Endothelial cell of hepatic sinusoid (primary cell): ENCODE data around the gene ARMC3.
"Not testable (repeated sequence)": the region's sequence is repeated elsewhere in the genome, so short reads cannot be mapped to it uniquely, and the experiment has no call there.

Experiments
- in situ Hi-C: cut with HindIII; loops from 2 replicates; pipeline ENCODE4 v1.10.0; 2017; ENCODE audit warnings: low sequenced_read_pairs

Gene ARMC3

GRCh38 chr10:22927166-22927565 is 687 bp upstream of the ARMC3 start:
- in situ Hi-C loops, result no loop called here

- in situ Hi-C loops, result not testable (repeated sequence)
Measured at GRCh38 chr10:22929053-22929452, 1.2 kb downstream of the ARMC3 start.

GRCh38 chr10:22931948-22932347 is 4.1 kb downstream of the ARMC3 start:
- in situ Hi-C loops, result no loop called here

DNA sequence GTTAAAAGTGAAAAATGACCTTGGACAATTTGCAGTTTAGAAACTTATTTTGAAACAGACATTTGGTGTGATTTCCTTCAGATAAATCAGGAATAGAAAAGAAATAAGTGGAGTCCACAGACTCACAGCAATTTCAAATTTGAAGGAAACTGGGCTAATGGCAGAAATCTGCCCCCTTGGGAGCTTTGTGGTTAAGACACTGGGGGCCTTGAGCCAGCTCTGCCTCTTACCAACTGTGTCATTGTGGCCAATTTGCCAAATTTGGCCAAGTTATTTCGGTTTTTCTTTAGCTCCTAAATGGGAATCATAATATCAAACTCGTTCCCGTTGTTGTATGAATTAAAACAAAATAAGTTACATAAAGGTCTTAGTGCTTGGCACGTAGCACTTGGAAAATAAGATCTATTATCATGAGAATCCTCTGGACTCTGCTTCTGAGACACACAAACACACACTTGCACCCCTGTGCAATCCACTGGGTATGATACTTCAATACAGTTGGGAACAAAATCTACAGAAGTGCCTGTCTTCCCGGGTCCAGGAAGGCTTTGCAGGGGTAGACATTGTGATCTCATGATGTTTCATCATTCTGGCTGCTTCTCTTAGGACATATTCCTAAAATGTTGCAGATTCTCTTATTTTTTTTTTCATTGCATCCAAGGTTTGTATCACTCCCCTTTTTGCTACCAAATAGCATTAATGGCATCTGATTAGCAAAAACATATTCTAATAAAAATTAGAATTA is 4.9 kb downstream of the ARMC3 start:
- in situ Hi-C loops, result no loop called here

GRCh38 chr10:22934726-22935125 is 6.9 kb downstream of the ARMC3 start:
- in situ Hi-C loops, result loop anchor here (5.0 kb wide), 2 partner anchors 82 to 108 kb away; no protein-coding TSS in a partner anchor

GRCh38 chr10:22942437-22942836 is 14.6 kb downstream of the ARMC3 start:
- in situ Hi-C loops, result no loop called here

GRCh38 chr10:22945934-22946673 is 18.3 kb downstream of the ARMC3 start:
- in situ Hi-C loops, result no loop called here

GRCh38 chr10:22954970-22955369 is 27.1 kb downstream of the ARMC3 start:
- in situ Hi-C loops, result no loop called here

GRCh38 chr10:22958338-22958737 is 30.5 kb downstream of the ARMC3 start:
- in situ Hi-C loops, result no loop called here

DNA sequence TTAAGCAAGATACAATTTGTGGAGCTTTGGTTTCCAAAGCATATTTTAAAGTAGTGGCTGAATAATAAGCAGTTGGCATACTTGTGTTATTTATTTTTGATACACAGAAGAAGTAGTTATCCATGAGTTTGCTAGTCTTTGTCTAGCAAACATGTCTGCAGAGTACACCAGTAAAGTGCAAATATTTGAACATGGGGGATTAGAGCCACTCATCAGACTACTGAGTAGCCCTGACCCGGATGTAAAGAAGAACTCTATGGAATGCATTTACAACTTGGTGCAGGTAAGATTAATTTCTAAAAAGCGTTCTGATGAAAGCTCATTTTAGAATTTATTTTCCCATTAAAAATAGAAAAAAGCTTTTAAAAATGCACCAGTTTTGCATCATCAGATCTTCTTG is 31.4 kb downstream of the ARMC3 start:
- in situ Hi-C loops, result no loop called here

DNA sequence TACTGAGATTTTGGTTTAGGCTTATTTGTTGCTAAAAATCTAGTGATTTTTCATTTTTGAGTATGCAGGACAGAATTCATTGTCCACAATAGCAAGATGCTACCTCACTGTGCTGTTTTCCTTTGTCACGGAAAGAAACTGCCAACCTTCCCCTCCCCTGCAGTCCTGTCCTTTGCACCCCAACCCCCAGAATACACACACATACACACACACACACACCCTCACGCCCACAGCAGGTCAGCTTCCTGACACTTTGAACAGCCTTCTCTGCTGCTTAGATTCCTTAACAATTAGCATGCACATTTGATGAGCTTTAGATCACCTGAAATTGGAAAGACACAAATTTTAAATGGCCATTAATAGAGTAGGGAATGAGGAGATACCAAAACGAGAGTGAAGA is 32.1 kb downstream of the ARMC3 start:
- in situ Hi-C loops, result no loop called here

GRCh38 chr10:22962817-22963216 is 35.0 kb downstream of the ARMC3 start:
- in situ Hi-C loops, result no loop called here

DNA sequence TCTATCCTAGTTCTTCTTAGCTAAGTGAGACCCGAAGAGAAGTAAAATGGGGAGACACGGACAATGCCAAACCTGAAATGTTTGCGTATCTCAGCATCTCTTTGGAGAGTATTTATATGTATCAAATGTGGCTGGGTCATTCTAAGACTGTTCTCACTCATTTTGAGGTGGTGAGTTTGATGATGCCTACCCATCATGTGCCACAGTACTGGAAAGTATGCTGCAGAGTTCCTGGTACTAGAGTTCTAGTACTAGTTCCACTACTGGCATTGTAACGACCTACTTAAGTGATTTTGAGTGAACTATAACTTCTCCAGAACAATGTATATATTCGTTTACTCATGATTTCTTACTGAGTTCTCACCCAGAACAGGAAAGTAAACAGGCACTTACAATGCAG is 41.9 kb downstream of the ARMC3 start:
- in situ Hi-C loops, result no loop called here

DNA sequence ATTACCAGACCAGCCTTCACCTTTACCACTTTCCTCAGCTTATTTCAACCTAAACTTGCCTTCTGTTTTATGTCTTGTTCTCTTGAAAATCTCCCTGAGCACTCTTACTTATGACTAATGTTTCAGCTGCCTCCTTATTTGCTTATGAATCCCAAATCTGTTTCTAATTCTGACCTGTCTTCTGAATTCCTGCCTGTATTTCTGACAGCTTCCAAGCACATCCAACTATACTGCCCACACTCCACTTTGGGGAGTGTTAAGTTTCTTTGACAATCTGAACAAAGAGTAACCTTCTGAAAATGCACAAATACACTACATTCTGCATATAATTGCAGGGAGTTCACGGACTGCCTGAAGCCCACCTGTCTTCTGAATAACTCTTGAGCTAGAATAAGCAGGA is 48.7 kb downstream of the ARMC3 start:
- in situ Hi-C loops, result loop anchor here (5.0 to 25.0 kb wide), 2 partner anchors 404 to 964 kb away; partner anchors contain the start of gene DNAJC1

GRCh38 chr10:22977751-22978150 is 49.9 kb downstream of the ARMC3 start:
- in situ Hi-C loops, result loop anchor here (5.0 to 25.0 kb wide), 2 partner anchors 405 to 965 kb away; partner anchors contain the start of gene DNAJC1

DNA sequence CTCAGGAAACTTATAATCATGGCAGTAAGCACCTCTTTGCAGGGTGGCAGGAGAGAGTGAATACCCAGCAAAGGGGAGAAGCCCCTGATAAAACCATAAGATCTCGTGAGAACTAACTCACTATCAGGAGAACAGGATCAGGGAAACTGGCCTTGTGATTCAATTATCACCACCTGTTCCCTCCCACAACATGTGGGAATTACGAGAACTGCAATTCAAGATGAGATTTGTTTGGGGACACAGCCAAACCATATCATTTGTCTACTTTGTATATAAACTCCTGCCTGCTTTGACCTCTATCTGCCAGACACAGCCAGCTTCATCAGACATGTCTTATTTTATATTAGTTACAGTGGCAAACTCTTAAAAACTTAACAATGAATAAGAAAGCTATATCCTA is 50.4 kb downstream of the ARMC3 start:
- in situ Hi-C loops, result loop anchor here (5.0 to 25.0 kb wide), 2 partner anchors 406 to 966 kb away; partner anchors contain the start of gene DNAJC1

GRCh38 chr10:22978918-22979317 is 51.1 kb downstream of the ARMC3 start:
- in situ Hi-C loops, result loop anchor here (5.0 to 25.0 kb wide), 2 partner anchors 407 to 967 kb away; partner anchors contain the start of gene DNAJC1

DNA sequence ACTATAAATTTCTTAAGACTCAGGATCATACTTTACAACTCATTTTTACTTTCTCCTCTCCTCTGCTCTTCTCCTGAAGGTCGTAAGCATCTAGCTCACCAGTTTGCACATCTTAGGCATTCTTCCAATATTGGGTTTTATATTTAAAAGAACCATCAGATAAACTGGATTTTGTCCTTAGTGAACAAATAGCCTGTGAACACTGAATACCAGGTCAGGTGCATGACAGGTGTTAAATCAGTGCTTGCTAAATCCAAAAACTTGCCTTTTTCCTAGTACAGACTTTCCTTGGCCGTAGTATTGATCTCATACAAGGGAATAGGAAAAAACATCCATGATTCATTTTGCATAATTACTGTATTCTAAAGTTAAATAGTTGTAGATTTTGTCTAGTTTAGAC is 53.0 kb downstream of the ARMC3 start:
- in situ Hi-C loops, result loop anchor here (25.0 kb wide), 1 partner anchor 969 kb away; the partner anchor contains the start of gene DNAJC1

DNA sequence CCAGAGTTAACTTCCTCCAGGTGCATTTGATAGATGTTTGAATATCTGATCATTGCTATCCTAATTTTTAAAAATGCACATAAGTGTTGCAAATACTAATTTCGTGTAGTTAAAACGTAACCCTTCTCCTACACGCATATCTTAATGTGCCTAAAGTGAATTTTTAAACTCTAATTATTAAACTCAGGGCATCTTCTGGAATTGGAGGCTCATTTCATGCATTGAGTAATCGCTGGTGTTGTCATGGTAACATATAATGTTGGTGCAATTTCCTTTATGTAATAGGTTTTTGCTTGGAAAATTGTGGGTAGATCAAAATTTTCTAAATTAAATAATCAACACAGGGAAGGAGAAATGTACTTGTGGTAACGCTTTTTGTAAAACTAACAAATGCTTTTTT is 56.2 kb downstream of the ARMC3 start:
- in situ Hi-C loops, result loop anchor here (25.0 kb wide), 1 partner anchor 972 kb away; the partner anchor contains the start of gene DNAJC1

- in situ Hi-C loops, result loop anchor here (25.0 kb wide), 1 partner anchor 975 kb away; the partner anchor contains the start of gene DNAJC1
Measured at GRCh38 chr10:22986771-22987542, 59.1 kb downstream of the ARMC3 start.
